HEK293 (cell line): ENCODE measurements around the gene SCN3A.

ENCODE experiments used
- CTCF ChIA-PET: fragments of 350-600 bp; formaldehyde crosslinking; extraction: SDS; loops from one replicate; lab custom pipeline; 2021; ENCODE audit warnings: antibody characterized with exemption; lab: Yijun Ruan, JAX
- POLR2A ChIA-PET: fragments of 300-600 bp; formaldehyde crosslinking; extraction: SDS; loops from one replicate; lab custom pipeline; 2020; ENCODE audit warnings: antibody characterized with exemption, inconsistent platforms; lab: Yijun Ruan, JAX
- H3K27ac ChIP-seq: fragments of 200-500 bp; sonication (Bioruptor generic); 2 replicates; pipeline ENCODE4 v1.5.1; 2014; ENCODE audit warnings: low read depth, low read length, control low read depth, inconsistent platforms; ENCODE audit errors: extremely low read depth
- H3K36me3 ChIP-seq, 2 experiments: fragments of 200-500 bp in 1 of 2; sonication (Bioruptor generic) in 1 of 2; 1 replicate in 1 of 2; 2 replicates in 1 of 2; pipeline ENCODE4 v1.5.1; 2014 to 2017; ENCODE audit warnings: inconsistent platforms in 2 of 2, low read length in 2 of 2; ENCODE audit not compliant: control insufficient read depth in 2 of 2, insufficient read depth in 1 of 2
- H3K4me1 ChIP-seq: fragments of 200-500 bp; sonication (Bioruptor generic); 2 replicates; pipeline ENCODE4 v1.5.1; 2014; ENCODE audit warnings: mild to moderate bottlenecking, low read length, inconsistent platforms; ENCODE audit not compliant: control insufficient read depth, insufficient read depth
- H3K4me3 ChIP-seq: 2 replicates; pipeline ENCODE4 v1.5.1; 2011; ENCODE audit warnings: low read depth, mild to moderate bottlenecking, control low read depth, low read length, moderate library complexity
- H3K9me3 ChIP-seq: fragments of 200-500 bp; sonication (Bioruptor generic); 2 replicates; pipeline ENCODE4 v1.5.1; 2014; ENCODE audit warnings: low read depth, low read length, inconsistent platforms; ENCODE audit not compliant: control insufficient read depth, insufficient read depth
- GLIS1 ChIP-seq: fragments of 450-650 bp; formaldehyde crosslinking; IDR thresholded peaks from 2 replicates; pipeline ENCODE4 v1.5.1; 2016; ENCODE audit warnings: missing biosample characterization, missing genetic modification characterization
- OSR2 ChIP-seq: fragments of 450-650 bp; formaldehyde crosslinking; IDR thresholded peaks from 2 replicates; pipeline ENCODE4 v1.5.1; 2016; ENCODE audit warnings: missing biosample characterization, missing genetic modification characterization
- TRIM28 ChIP-seq: IDR thresholded peaks from 2 replicates; pipeline ENCODE4 v1.6.1; 2011; ENCODE audit warnings: low read length, control low read depth, borderline replicate concordance
- WT1 ChIP-seq: fragments of 450-650 bp; formaldehyde crosslinking; IDR thresholded peaks from 2 replicates; pipeline ENCODE4 v1.5.1; 2016; ENCODE audit warnings: missing biosample characterization, missing genetic modification characterization
- ZBTB17 ChIP-seq: fragments of 450-650 bp; formaldehyde crosslinking; IDR thresholded peaks from 2 replicates; pipeline ENCODE4 v1.5.1; 2016; ENCODE audit warnings: missing biosample characterization, missing genetic modification characterization
- ZNF10 ChIP-seq: fragments of 450-650 bp; formaldehyde crosslinking; IDR thresholded peaks from 2 replicates; pipeline ENCODE4 v1.5.1; 2017; ENCODE audit warnings: missing biosample characterization, missing genetic modification characterization
- ZNF112 ChIP-seq: fragments of 450-650 bp; formaldehyde crosslinking; IDR thresholded peaks from 2 replicates; pipeline ENCODE4 v1.5.0; 2017; ENCODE audit warnings: missing biosample characterization, missing genetic modification characterization
- ZNF174 ChIP-seq: fragments of 450-650 bp; formaldehyde crosslinking; IDR thresholded peaks from 2 replicates; pipeline ENCODE4 v1.5.0; 2017; ENCODE audit warnings: missing biosample characterization, mild to moderate bottlenecking, missing genetic modification characterization
- ZNF184 ChIP-seq: fragments of 450-650 bp; IDR thresholded peaks from 2 replicates; pipeline ENCODE4 v1.5.1; 2018; ENCODE audit warnings: missing biosample characterization, mild to moderate bottlenecking, missing genetic modification characterization
- ZNF529 ChIP-seq: fragments of 450-650 bp; formaldehyde crosslinking; IDR thresholded peaks from 2 replicates; pipeline ENCODE4 v1.5.1; 2017; ENCODE audit warnings: missing genetic modification characterization, missing biosample characterization; ENCODE audit not compliant: insufficient replicate concordance
- ZNF626 ChIP-seq: fragments of 450-650 bp; sonication (Bioruptor Pico); formaldehyde crosslinking; IDR thresholded peaks from 2 replicates; pipeline ENCODE4 v1.5.1; 2018; ENCODE audit warnings: missing biosample characterization, missing genetic modification characterization, inconsistent platforms
- ZNF629 ChIP-seq: fragments of 450-650 bp; formaldehyde crosslinking; IDR thresholded peaks from 2 replicates; pipeline ENCODE4 v1.5.1; 2017; ENCODE audit warnings: missing biosample characterization, missing genetic modification characterization
- ZSCAN30 ChIP-seq: fragments of 450-650 bp; IDR thresholded peaks from 2 replicates; pipeline ENCODE4 v1.5.1; 2018; ENCODE audit warnings: missing biosample characterization, mild to moderate bottlenecking, missing genetic modification characterization, moderate library complexity
- TF ChIP-seq, protein P1 (sequence below): fragments of 450-650 bp; formaldehyde crosslinking; IDR thresholded peaks from 2 replicates; pipeline ENCODE4 v1.5.1; 2017; ENCODE audit warnings: missing biosample characterization, missing genetic modification characterization
- TF ChIP-seq, protein P2 (sequence below): fragments of 450-650 bp; formaldehyde crosslinking; IDR thresholded peaks from 2 replicates; pipeline ENCODE4 v1.5.1; 2016; ENCODE audit warnings: missing biosample characterization, missing genetic modification characterization
- TF ChIP-seq, protein P3 (sequence below): fragments of 450-650 bp; formaldehyde crosslinking; IDR thresholded peaks from 2 replicates; pipeline ENCODE4 v1.5.1; 2016; ENCODE audit warnings: missing biosample characterization, missing genetic modification characterization
- TF ChIP-seq, protein P4 (sequence below): fragments of 450-650 bp; formaldehyde crosslinking; IDR thresholded peaks from 2 replicates; pipeline ENCODE4 v1.5.1; 2016; ENCODE audit warnings: missing biosample characterization, missing genetic modification characterization
- TF ChIP-seq, protein P5 (sequence below): fragments of 450-650 bp; formaldehyde crosslinking; IDR thresholded peaks from 2 replicates; pipeline ENCODE4 v1.5.1; 2017; ENCODE audit warnings: missing biosample characterization, missing genetic modification characterization
- TF ChIP-seq, protein P6 (sequence below): IDR thresholded peaks from 2 replicates; pipeline ENCODE4 v1.6.1; 2011; ENCODE audit warnings: mild to moderate bottlenecking, low read depth, low read length, borderline replicate concordance

The SCN3A gene

DNA sequence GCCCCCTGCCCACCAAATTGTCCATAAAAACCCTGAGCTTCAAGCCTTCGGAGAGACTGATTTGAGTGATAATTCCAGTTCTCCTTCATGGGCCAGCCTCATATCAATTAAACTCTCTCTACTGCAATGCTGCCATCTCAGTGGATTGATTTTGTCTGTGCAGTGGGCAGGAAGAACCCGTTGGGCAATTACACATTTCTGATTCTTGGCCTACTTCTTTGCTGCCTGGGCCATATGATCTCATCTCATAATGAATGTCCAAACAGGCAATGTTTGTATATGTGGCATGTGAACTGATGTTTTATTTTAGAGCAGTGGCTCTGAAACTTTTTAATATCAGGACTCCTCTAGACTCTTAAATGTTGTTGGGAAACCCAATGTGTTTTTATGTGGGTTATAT lies 147.3 kb downstream of the SCN3A start:
- H3K36me3 ChIP-seq = no peaks in the 10 kb centered on the region
- no peak for TF ChIP-seq ZNF112 (tag by site-specific recombination)
- peak; percentile 29; the same call in 1 of the 2 replicates for TF ChIP-seq ZBTB17 (tag by site-specific recombination)
- POLR2A ChIA-PET = no interaction called here
- H3K9me3 ChIP-seq = no peaks in the 10 kb centered on the region
- H3K4me3 ChIP-seq = no peak overlapping the region
- CTCF ChIA-PET = interaction anchor here (0.6 kb wide), 1 partner anchor 66 kb away, joined by 3 read pairs; no protein-coding TSS in a partner anchor
- no peak overlapping the region for H3K27ac ChIP-seq
- peaks cover 9% of the 10 kb centered on the region for H3K4me1 ChIP-seq

DNA sequence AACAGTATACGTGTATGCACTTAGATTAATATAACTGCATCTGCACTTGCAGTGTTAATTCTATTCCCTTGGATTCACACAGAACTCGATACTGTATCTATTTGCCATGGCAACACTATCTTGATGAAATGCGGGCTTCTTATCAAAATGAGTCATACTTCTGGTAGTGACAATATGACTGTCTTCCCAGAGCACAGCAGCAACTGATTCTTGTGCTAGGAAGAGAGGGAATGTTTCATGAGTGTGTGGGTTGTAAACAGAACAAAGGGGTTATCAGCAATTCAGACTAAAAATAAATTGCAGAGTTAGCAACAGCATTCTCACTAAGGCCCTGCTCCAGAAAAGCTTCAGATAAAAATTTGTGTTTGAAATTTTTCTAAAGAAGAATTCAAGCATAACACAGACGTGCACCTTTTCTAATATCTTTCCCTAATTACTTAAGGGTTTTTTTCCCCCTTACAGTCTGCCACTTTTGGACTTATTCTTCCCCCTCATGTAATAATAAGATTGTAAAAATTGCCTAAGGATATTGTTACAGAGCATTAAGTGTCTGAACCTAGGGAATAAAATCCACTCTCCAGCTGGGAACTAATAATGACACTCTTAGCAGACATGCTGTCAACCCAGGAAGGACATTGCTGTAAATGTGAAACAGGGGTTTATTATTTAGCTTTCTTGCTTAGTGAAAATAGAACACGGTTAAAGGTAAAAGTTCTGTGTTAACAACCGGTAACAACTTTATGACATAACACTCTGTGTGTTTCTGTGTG lies 148.6 kb downstream of the SCN3A start:
- ChIA-PET CTCF (interaction anchor here (1.3 kb wide), 1 partner anchor 39 kb away, joined by 6 read pairs; no protein-coding TSS in a partner anchor), POLR2A (no interaction called here)
- no peak overlapping the region for H3K4me3 ChIP-seq
- no peak overlapping the region for H3K27ac ChIP-seq
- no peaks in the 10 kb centered on the region for H3K9me3 ChIP-seq
- no peaks in the 10 kb centered on the region for H3K36me3 ChIP-seq
- TF ChIP-seq, protein P1, sequence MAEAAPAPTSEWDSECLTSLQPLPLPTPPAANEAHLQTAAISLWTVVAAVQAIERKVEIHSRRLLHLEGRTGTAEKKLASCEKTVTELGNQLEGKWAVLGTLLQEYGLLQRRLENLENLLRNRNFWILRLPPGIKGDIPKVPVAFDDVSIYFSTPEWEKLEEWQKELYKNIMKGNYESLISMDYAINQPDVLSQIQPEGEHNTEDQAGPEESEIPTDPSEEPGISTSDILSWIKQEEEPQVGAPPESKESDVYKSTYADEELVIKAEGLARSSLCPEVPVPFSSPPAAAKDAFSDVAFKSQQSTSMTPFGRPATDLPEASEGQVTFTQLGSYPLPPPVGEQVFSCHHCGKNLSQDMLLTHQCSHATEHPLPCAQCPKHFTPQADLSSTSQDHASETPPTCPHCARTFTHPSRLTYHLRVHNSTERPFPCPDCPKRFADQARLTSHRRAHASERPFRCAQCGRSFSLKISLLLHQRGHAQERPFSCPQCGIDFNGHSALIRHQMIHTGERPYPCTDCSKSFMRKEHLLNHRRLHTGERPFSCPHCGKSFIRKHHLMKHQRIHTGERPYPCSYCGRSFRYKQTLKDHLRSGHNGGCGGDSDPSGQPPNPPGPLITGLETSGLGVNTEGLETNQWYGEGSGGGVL (tag by site-specific recombination) = 0 out of 2 replicates have a peak, but pooled peaks have one; percentile 20
- TF ChIP-seq, protein P2, sequence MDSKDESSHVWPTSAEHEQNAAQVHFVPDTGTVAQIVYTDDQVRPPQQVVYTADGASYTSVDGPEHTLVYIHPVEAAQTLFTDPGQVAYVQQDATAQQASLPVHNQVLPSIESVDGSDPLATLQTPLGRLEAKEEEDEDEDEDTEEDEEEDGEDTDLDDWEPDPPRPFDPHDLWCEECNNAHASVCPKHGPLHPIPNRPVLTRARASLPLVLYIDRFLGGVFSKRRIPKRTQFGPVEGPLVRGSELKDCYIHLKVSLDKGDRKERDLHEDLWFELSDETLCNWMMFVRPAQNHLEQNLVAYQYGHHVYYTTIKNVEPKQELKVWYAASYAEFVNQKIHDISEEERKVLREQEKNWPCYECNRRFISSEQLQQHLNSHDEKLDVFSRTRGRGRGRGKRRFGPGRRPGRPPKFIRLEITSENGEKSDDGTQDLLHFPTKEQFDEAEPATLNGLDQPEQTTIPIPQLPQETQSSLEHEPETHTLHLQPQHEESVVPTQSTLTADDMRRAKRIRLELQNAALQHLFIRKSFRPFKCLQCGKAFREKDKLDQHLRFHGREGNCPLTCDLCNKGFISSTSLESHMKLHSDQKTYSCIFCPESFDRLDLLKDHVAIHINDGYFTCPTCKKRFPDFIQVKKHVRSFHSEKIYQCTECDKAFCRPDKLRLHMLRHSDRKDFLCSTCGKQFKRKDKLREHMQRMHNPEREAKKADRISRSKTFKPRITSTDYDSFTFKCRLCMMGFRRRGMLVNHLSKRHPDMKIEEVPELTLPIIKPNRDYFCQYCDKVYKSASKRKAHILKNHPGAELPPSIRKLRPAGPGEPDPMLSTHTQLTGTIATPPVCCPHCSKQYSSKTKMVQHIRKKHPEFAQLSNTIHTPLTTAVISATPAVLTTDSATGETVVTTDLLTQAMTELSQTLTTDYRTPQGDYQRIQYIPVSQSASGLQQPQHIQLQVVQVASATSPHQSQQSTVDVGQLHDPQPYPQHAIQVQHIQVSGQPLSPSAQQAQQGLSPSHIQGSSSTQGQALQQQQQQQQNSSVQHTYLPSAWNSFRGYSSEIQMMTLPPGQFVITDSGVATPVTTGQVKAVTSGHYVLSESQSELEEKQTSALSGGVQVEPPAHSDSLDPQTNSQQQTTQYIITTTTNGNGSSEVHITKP (tag by site-specific recombination) = peak; percentile 89
- TF ChIP-seq, protein P3, sequence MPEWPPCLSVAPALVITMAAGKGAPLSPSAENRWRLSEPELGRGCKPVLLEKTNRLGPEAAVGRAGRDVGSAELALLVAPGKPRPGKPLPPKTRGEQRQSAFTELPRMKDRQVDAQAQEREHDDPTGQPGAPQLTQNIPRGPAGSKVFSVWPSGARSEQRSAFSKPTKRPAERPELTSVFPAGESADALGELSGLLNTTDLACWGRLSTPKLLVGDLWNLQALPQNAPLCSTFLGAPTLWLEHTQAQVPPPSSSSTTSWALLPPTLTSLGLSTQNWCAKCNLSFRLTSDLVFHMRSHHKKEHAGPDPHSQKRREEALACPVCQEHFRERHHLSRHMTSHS = no peak
- TF ChIP-seq ZNF10 (tag by site-specific recombination) = 0 out of 2 replicates have a peak, but pooled peaks have one; percentile 25
- TF ChIP-seq TRIM28 = 0 out of 2 replicates have a peak, but pooled peaks have one; percentile 32
- H3K4me1 ChIP-seq = peaks cover 9% of the 10 kb centered on the region

DNA sequence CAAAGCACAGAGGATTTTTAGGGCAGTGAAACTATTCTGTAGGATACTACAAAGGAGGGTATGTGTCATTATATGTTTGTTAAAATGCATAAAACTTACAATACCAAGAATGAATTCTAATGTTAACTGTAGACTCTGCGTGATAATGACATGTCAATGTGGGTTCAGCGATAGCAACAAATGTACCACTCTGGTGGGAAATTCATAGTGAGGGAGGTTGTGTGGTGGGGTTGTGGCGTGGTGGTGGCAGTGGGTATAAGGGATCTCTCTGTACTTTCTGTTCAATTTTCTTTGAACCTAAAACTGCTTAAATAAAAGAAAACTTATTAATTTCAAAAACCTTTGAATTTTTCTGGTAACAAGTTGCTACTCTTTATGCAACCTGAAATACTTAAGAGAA lies 149.2 kb downstream of the SCN3A start:
- POLR2A ChIA-PET = no interaction called here
- Histone ChIP-seq H3K9me3 (no peaks in the 10 kb centered on the region), H3K27ac (no peak overlapping the region), H3K36me3 (no peaks in the 10 kb centered on the region), H3K4me3 (no peak overlapping the region), H3K4me1 (peaks cover 9% of the 10 kb centered on the region)
- CTCF ChIA-PET = no interaction called here
- TF ChIP-seq GLIS1 (tag by site-specific recombination) (no peak), ZSCAN30 (tag by site-specific recombination) (no peak), WT1 (tag by site-specific recombination) (no peak), ZNF626 (no peak), ZNF184 (tag by site-specific recombination) (no peak), ZNF629 (tag by site-specific recombination) (no peak), ZNF174 (tag by site-specific recombination) (no peak), OSR2 (tag by site-specific recombination) (no peak), ZNF529 (tag by site-specific recombination) (no peak)
- TF ChIP-seq, protein P4, sequence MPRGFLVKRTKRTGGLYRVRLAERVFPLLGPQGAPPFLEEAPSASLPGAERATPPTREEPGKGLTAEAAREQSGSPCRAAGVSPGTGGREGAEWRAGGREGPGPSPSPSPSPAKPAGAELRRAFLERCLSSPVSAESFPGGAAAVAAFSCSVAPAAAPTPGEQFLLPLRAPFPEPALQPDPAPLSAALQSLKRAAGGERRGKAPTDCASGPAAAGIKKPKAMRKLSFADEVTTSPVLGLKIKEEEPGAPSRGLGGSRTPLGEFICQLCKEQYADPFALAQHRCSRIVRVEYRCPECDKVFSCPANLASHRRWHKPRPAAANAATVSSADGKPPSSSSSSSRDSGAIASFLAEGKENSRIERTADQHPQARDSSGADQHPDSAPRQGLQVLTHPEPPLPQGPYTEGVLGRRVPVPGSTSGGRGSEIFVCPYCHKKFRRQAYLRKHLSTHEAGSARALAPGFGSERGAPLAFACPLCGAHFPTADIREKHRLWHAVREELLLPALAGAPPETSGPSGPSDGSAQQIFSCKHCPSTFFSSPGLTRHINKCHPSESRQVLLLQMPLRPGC = no peak
- TF ChIP-seq, protein P5, sequence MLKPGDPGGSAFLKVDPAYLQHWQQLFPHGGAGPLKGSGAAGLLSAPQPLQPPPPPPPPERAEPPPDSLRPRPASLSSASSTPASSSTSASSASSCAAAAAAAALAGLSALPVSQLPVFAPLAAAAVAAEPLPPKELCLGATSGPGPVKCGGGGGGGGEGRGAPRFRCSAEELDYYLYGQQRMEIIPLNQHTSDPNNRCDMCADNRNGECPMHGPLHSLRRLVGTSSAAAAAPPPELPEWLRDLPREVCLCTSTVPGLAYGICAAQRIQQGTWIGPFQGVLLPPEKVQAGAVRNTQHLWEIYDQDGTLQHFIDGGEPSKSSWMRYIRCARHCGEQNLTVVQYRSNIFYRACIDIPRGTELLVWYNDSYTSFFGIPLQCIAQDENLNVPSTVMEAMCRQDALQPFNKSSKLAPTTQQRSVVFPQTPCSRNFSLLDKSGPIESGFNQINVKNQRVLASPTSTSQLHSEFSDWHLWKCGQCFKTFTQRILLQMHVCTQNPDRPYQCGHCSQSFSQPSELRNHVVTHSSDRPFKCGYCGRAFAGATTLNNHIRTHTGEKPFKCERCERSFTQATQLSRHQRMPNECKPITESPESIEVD = no peak
- TF ChIP-seq, protein P6, sequence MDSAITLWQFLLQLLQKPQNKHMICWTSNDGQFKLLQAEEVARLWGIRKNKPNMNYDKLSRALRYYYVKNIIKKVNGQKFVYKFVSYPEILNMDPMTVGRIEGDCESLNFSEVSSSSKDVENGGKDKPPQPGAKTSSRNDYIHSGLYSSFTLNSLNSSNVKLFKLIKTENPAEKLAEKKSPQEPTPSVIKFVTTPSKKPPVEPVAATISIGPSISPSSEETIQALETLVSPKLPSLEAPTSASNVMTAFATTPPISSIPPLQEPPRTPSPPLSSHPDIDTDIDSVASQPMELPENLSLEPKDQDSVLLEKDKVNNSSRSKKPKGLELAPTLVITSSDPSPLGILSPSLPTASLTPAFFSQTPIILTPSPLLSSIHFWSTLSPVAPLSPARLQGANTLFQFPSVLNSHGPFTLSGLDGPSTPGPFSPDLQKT = no peak
